HG02938 (cell line): ENCODE results near the gene IFIT1.
"Not testable (repeated sequence)": the region's sequence is repeated elsewhere in the genome, so short reads cannot be mapped to it uniquely, and the experiment has no call there.

Source experiments
- ATAC-seq: cut with Tn5 transposase; IDR thresholded peaks from one replicate; pipeline ENCODE4 v1.9.1; 2021; ENCODE audit warnings: mild to moderate bottlenecking, moderate library complexity; ENCODE audit not compliant: unreplicated experiment

The IFIT1 gene

GRCh38 chr10:89364531-89364930, 27.9 kb upstream of the IFIT1 start:
- peak; percentile 23 for ATAC-seq

GRCh38 chr10:89367529-89367928, 24.9 kb upstream of the IFIT1 start:
- ATAC-seq = peak; percentile 80

- ATAC-seq = no peak
These were observed 24.3 kb upstream of the IFIT1 start for GRCh38 chr10:89368129-89368528.

GRCh38 chr10:89369156-89370105, 23.0 kb upstream of the IFIT1 start:
- ATAC-seq = no peak

GRCh38 chr10:89371079-89371478, 21.3 kb upstream of the IFIT1 start:
- no peak for ATAC-seq

- no peak for ATAC-seq
These were observed 20.4 kb upstream of the IFIT1 start for GRCh38 chr10:89371987-89372386.

- ATAC-seq = no peak
These were observed 18.3 kb upstream of the IFIT1 start for GRCh38 chr10:89373916-89374711.

- no peak for ATAC-seq
These were observed 17.7 kb upstream of the IFIT1 start for GRCh38 chr10:89374713-89375141.

- no peak for ATAC-seq
These were observed 14.5 kb upstream of the IFIT1 start, which contains the start of gene IFIT1B for GRCh38 chr10:89377705-89378637. Gene IFIT1B, plus strand, starts transcription at chr10:89378056. Its CDS starts 80 bp downstream, at chr10:89378136.

GRCh38 chr10:89379103-89379502, 13.3 kb upstream of the IFIT1 start:
- ATAC-seq = no peak

- ATAC-seq = no peak
These were observed 9.7 kb upstream of the IFIT1 start for GRCh38 chr10:89382757-89383156.

- no peak for ATAC-seq
These were observed 7.7 kb upstream of the IFIT1 start for GRCh38 chr10:89384474-89385340.

GRCh38 chr10:89388806-89389205, 3.6 kb upstream of the IFIT1 start:
- ATAC-seq = no peak

- no peak for ATAC-seq
These were observed 3.2 kb upstream of the IFIT1 start for GRCh38 chr10:89389254-89389653.

- ATAC-seq = no peak
These were observed 1.8 kb upstream of the IFIT1 start for GRCh38 chr10:89390476-89391225.

- ATAC-seq = not testable (repeated sequence)
These were observed 1.2 kb upstream of the IFIT1 start for GRCh38 chr10:89391226-89391576.

GRCh38 chr10:89392974-89393373, 551 bp downstream of the IFIT1 start:
- no peak for ATAC-seq

- no peak for ATAC-seq
These were observed 1.5 kb downstream of the IFIT1 start for GRCh38 chr10:89393898-89394297.

GRCh38 chr10:89395141-89395540, 2.7 kb downstream of the IFIT1 start:
- no peak for ATAC-seq
